HG02884 (cell line): Measurements from ENCODE around the gene GPR25.
"Not testable (repeated sequence)": the region's sequence is repeated elsewhere in the genome, so short reads cannot be mapped to it uniquely, and the experiment has no call there.

ENCODE experiments used
- ATAC-seq: cut with Tn5 transposase; IDR thresholded peaks from one replicate; pipeline ENCODE4 v1.9.1; 2021; ENCODE audit warnings: mild to moderate bottlenecking, moderate library complexity; ENCODE audit not compliant: unreplicated experiment

The GPR25 gene

GRCh38 chr1:200911361-200911760, 38.6 kb downstream of the GPR25 start:
- no peak for ATAC-seq

GRCh38 chr1:200911936-200912335, 39.2 kb downstream of the GPR25 start:
- not testable (repeated sequence) for ATAC-seq

- ATAC-seq = no peak
These were observed 40.1 kb downstream of the GPR25 start for GRCh38 chr1:200912737-200913407.

GRCh38 chr1:200916152-200916551, 43.4 kb downstream of the GPR25 start:
- no peak for ATAC-seq

GRCh38 chr1:200916681-200917080, 43.9 kb downstream of the GPR25 start:
- no peak for ATAC-seq

GRCh38 chr1:200917291-200917817, 44.6 kb downstream of the GPR25 start:
- no peak for ATAC-seq

GRCh38 chr1:200918006-200918405, 45.2 kb downstream of the GPR25 start:
- ATAC-seq = no peak

- no peak for ATAC-seq
These were observed 46.6 kb downstream of the GPR25 start for GRCh38 chr1:200919386-200919785.

- ATAC-seq = no peak
These were observed 48.9 kb downstream of the GPR25 start for GRCh38 chr1:200921571-200922110.

- no peak for ATAC-seq
These were observed 49.6 kb downstream of the GPR25 start for GRCh38 chr1:200922406-200922805.

- ATAC-seq = no peak
These were observed 50.8 kb downstream of the GPR25 start for GRCh38 chr1:200923601-200924000.
